Astrocyte (in vitro differentiated cells and primary cell): ENCODE results near the gene ADAM33. TPM values are rescaled to one million over a fixed set of nuclear protein-coding genes. Genes with fewer than 3 reads are reported as not detected.

Experiments used
- DNase-seq: peaks from one replicate; pipeline ENCODE4 v3.0.0-alpha.2; 2010; ENCODE audit warnings: low read depth
- FAIRE-seq: peaks from 2 replicates; lab custom pipeline; 2011; peaks lifted over from hg19 to GRCh38; lab: Jason Lieb, UNC
- H2AFZ ChIP-seq: 2 replicates; pipeline ENCODE4 v1.6.0; 2012; ENCODE audit warnings: low read depth, low read length, inconsistent platforms
- H3K27ac ChIP-seq: 2 replicates; pipeline ENCODE4 v1.5.1; 2011; ENCODE audit warnings: low read depth, low read length, inconsistent platforms
- H3K27me3 ChIP-seq: 2 replicates; pipeline ENCODE4 v1.6.0; 2011; ENCODE audit warnings: low read length, inconsistent platforms; ENCODE audit not compliant: insufficient read depth
- H3K36me3 ChIP-seq: 2 replicates; pipeline ENCODE4 v1.5.1; 2011; ENCODE audit warnings: low read length, inconsistent platforms; ENCODE audit not compliant: insufficient read depth
- H3K4me1 ChIP-seq: 2 replicates; pipeline ENCODE4 v1.5.1; 2011; ENCODE audit warnings: low read length, inconsistent platforms; ENCODE audit not compliant: insufficient read depth
- H3K4me2 ChIP-seq: 2 replicates; pipeline ENCODE4 v1.6.0; 2012; ENCODE audit warnings: low read length, inconsistent platforms
- H3K4me3 ChIP-seq: 2 replicates; pipeline ENCODE4 v1.5.1; 2011; ENCODE audit warnings: low read depth, mild to moderate bottlenecking, low read length, inconsistent platforms; ENCODE audit not compliant: insufficient read depth
- H3K79me2 ChIP-seq: 2 replicates; pipeline ENCODE4 v1.6.0; 2012; ENCODE audit warnings: mild to moderate bottlenecking, low read length, inconsistent platforms; ENCODE audit not compliant: insufficient read depth
- H3K9ac ChIP-seq: 2 replicates; pipeline ENCODE4 v1.6.0; 2012; ENCODE audit warnings: mild to moderate bottlenecking, low read length, inconsistent platforms
- H3K9me3 ChIP-seq: 2 replicates; pipeline ENCODE4 v1.5.1; 2012; ENCODE audit warnings: low read depth, mild to moderate bottlenecking, low read length, inconsistent platforms; ENCODE audit not compliant: insufficient read depth
- H4K20me1 ChIP-seq: 2 replicates; pipeline ENCODE4 v1.6.0; 2012; ENCODE audit warnings: low read length, inconsistent platforms; ENCODE audit not compliant: insufficient read depth
- H3K27ac Mint-ChIP-seq: one replicate; pipeline ENCODE4 v1.8.0; 2021; ENCODE audit warnings: mild to moderate bottlenecking, mixed read lengths; ENCODE audit not compliant: unreplicated experiment
- H3K27me3 Mint-ChIP-seq: one replicate; pipeline ENCODE4 v1.8.0; 2021; ENCODE audit warnings: low read depth, mixed read lengths; ENCODE audit not compliant: unreplicated experiment
- H3K36me3 Mint-ChIP-seq: one replicate; pipeline ENCODE4 v1.8.0; 2021; ENCODE audit warnings: low read depth, mixed read lengths; ENCODE audit not compliant: unreplicated experiment
- H3K4me1 Mint-ChIP-seq: one replicate; pipeline ENCODE4 v1.8.0; 2021; ENCODE audit warnings: low read depth, mixed read lengths; ENCODE audit not compliant: unreplicated experiment
- H3K4me3 Mint-ChIP-seq: one replicate; pipeline ENCODE4 v1.8.0; 2021; ENCODE audit warnings: mild to moderate bottlenecking, moderate library complexity, mixed read lengths; ENCODE audit not compliant: unreplicated experiment
- H3K9me3 Mint-ChIP-seq: one replicate; pipeline ENCODE4 v1.8.0; 2021; ENCODE audit warnings: mild to moderate bottlenecking, mixed read lengths; ENCODE audit not compliant: unreplicated experiment
- EZH2 ChIP-seq: IDR thresholded peaks from 2 replicates; pipeline ENCODE4 v1.6.1; 2012; ENCODE audit warnings: mild to moderate bottlenecking, low read length, inconsistent platforms; ENCODE audit not compliant: insufficient read depth
- total RNA-seq: library from RNA; stranded (reverse); gene quantifications from 2 replicates; pipeline ENCODE4 v1.2.1, GENCODE V29; 2021
- TF ChIP-seq, protein P1 (sequence below): IDR thresholded peaks from 2 replicates; pipeline ENCODE4 v1.5.1; 2011; ENCODE audit warnings: low read depth, mild to moderate bottlenecking, inconsistent platforms, low read length, moderate library complexity; ENCODE audit not compliant: insufficient read depth

The ADAM33 gene
- total RNA-seq, 1 donor from 2014 or later = 3.0 TPM

DNA sequence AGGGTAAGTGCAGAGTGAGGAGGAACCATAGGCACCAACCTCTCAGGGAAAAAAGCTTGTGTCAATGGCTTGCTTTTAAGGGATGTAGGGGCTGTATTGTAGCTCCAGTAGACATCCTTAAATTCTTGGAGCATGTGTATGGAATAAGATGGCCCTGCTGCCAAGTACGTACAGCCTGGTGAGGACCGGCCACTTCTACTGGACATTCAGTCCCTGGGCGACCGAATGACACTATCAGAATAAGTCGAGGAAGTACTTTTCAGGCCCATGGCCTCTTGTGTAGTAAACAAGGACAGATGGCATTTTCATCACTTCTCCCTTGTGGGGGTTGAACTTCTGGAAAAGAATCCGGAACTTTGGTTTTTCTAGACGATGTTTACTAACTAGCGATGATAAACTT, 51.4 kb downstream of the ADAM33 start:
- TF ChIP-seq EZH2 = no peak
- TF ChIP-seq, protein P1, sequence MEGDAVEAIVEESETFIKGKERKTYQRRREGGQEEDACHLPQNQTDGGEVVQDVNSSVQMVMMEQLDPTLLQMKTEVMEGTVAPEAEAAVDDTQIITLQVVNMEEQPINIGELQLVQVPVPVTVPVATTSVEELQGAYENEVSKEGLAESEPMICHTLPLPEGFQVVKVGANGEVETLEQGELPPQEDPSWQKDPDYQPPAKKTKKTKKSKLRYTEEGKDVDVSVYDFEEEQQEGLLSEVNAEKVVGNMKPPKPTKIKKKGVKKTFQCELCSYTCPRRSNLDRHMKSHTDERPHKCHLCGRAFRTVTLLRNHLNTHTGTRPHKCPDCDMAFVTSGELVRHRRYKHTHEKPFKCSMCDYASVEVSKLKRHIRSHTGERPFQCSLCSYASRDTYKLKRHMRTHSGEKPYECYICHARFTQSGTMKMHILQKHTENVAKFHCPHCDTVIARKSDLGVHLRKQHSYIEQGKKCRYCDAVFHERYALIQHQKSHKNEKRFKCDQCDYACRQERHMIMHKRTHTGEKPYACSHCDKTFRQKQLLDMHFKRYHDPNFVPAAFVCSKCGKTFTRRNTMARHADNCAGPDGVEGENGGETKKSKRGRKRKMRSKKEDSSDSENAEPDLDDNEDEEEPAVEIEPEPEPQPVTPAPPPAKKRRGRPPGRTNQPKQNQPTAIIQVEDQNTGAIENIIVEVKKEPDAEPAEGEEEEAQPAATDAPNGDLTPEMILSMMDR = no peak
- H4K20me1 ChIP-seq = no peaks in the 10 kb centered on the region
- Mint-ChIP-seq H3K9me3 (peaks cover 2% of the 10 kb centered on the region), H3K4me1 (peaks cover 17% of the 10 kb centered on the region), H3K4me3 (no peak overlapping the region), H3K36me3 (peaks cover 20% of the 10 kb centered on the region), H3K27ac (no peak overlapping the region), H3K27me3 (no peaks in the 10 kb centered on the region)
- no peaks in the 10 kb centered on the region for H3K9me3 ChIP-seq
- no peaks in the 10 kb centered on the region for H3K27me3 ChIP-seq
- H3K4me3 ChIP-seq = no peak overlapping the region
- H3K9ac ChIP-seq = no peak overlapping the region
- no peaks in the 10 kb centered on the region for H3K4me1 ChIP-seq
- H3K27ac ChIP-seq = no peak overlapping the region
- no peaks in the 10 kb centered on the region for H3K79me2 ChIP-seq
- H3K4me2 ChIP-seq = no peak overlapping the region
- FAIRE-seq (no peak), DNase-seq (no peak)
- no peak overlapping the region for H2AFZ ChIP-seq
- H3K36me3 ChIP-seq = no peaks in the 10 kb centered on the region

- H3K27ac ChIP-seq = no peak overlapping the region
- FAIRE-seq = no peak
- Mint-ChIP-seq H3K27me3 (no peaks in the 10 kb centered on the region), H3K9me3 (peaks cover 2% of the 10 kb centered on the region), H3K4me3 (no peak overlapping the region), H3K4me1 (peaks cover 17% of the 10 kb centered on the region), H3K27ac (no peak overlapping the region), H3K36me3 (peaks cover 20% of the 10 kb centered on the region)
- H4K20me1 ChIP-seq = no peaks in the 10 kb centered on the region
- H3K4me1 ChIP-seq = no peaks in the 10 kb centered on the region
- no peak for DNase-seq
- H3K4me2 ChIP-seq = no peak overlapping the region
- no peak overlapping the region for H3K9ac ChIP-seq
- TF ChIP-seq, protein P1 = no peak
- TF ChIP-seq EZH2 = no peak
- no peak overlapping the region for H3K4me3 ChIP-seq
- H2AFZ ChIP-seq = no peak overlapping the region
- H3K27me3 ChIP-seq = no peaks in the 10 kb centered on the region
- no peaks in the 10 kb centered on the region for H3K79me2 ChIP-seq
- no peaks in the 10 kb centered on the region for H3K9me3 ChIP-seq
- H3K36me3 ChIP-seq = no peaks in the 10 kb centered on the region
Observed at GRCh38 chr20:3629893-3630292, 51.9 kb downstream of the ADAM33 start.

- FAIRE-seq = no peak
Observed at GRCh38 chr20:3628502-3629314, 53.1 kb downstream of the ADAM33 start.

More at GRCh38 chr20:3628502-3629314, 53.1 kb downstream of the ADAM33 start:
- Histone ChIP-seq H3K79me2 (no peaks in the 10 kb centered on the region), H3K9me3 (no peaks in the 10 kb centered on the region), H2AFZ (no peak overlapping the region), H3K4me3 (no peak overlapping the region), H3K4me1 (no peaks in the 10 kb centered on the region), H3K9ac (no peak overlapping the region), H3K4me2 (no peak overlapping the region), H4K20me1 (no peaks in the 10 kb centered on the region), H3K27me3 (no peaks in the 10 kb centered on the region), H3K36me3 (no peaks in the 10 kb centered on the region), H3K27ac (no peak overlapping the region)
- no peak overlapping the region for H3K27ac Mint-ChIP-seq
- peaks cover 20% of the 10 kb centered on the region for H3K36me3 Mint-ChIP-seq
- H3K4me1 Mint-ChIP-seq = peaks cover 13% of the 10 kb centered on the region
- H3K4me3 Mint-ChIP-seq = no peak overlapping the region
- DNase-seq = no peak
- peaks cover 2% of the 10 kb centered on the region for H3K9me3 Mint-ChIP-seq
- no peaks in the 10 kb centered on the region for H3K27me3 Mint-ChIP-seq
- no peak for TF ChIP-seq EZH2
- TF ChIP-seq, protein P1 = no peak
